Central memory CD8-positive, alpha-beta T cell (primary cell): Measurements from ENCODE around the gene OR5M8.

ENCODE experiments used
- ATAC-seq: fragments of 150-1000 bp; cut with Tn5 transposase; replicated peaks from 2 replicates; pipeline ENCODE4 v1.10.0; 2022; ENCODE audit warnings: mild to moderate bottlenecking, moderate FRiP score, moderate number of reproducible peaks; ENCODE audit not compliant: poor library complexity, severe bottlenecking; ENCODE audit errors: extremely low read depth
- DNase-seq, 2 donors: peaks; one replicate each; pipeline ENCODE4 v3.0.0; 2021; ENCODE audit warnings: low spot score in 2 of 2
- H3K27ac Mint-ChIP-seq: one replicate; pipeline ENCODE4 v1.8.0; 2022; ENCODE audit warnings: low read depth, mild to moderate bottlenecking, moderate library complexity, mixed read lengths
- H3K27me3 Mint-ChIP-seq: one replicate; pipeline ENCODE4 v1.8.0; 2022; ENCODE audit warnings: mixed read lengths
- H3K36me3 Mint-ChIP-seq: one replicate; pipeline ENCODE4 v1.8.0; 2022; ENCODE audit warnings: mild to moderate bottlenecking, moderate library complexity, mixed read lengths; ENCODE audit not compliant: insufficient read depth
- H3K4me1 Mint-ChIP-seq: one replicate; pipeline ENCODE4 v1.8.0; 2022; ENCODE audit warnings: mixed read lengths
- H3K4me3 Mint-ChIP-seq: one replicate; pipeline ENCODE4 v1.8.0; 2022; ENCODE audit warnings: mild to moderate bottlenecking, moderate library complexity, mixed read lengths
- H3K9me3 Mint-ChIP-seq: one replicate; pipeline ENCODE4 v1.8.0; 2022; ENCODE audit warnings: mixed read lengths

Gene OR5M8

DNA sequence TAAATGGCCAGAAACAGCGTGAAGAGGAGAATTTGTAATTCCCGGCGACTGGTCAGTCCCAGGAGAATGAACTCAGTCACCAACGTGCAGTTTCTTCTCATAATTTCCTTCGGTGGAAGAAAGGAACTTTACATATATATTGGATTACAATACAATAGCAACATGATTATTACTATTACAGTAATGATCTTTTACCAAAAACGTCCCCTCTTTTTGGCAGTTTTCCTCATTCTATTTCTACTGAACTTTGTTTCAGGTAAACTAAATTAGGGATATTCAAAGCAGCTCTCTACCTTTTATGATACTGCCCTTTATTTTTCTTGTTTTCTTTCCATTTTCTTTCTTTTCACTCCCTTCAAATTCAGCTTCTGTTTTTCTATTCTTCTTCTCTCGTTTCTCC is at the start of gene OR5M8:
Gene OR5M8 (minus strand): TSS at position 101 of the 400 bp plus-strand sequence. CDS start 0 bp downstream, at position 101.
- peaks cover 14% of the 10 kb centered on the region for H3K9me3 Mint-ChIP-seq
- H3K4me3 Mint-ChIP-seq = no peak within 1 kb of the TSS

DNA sequence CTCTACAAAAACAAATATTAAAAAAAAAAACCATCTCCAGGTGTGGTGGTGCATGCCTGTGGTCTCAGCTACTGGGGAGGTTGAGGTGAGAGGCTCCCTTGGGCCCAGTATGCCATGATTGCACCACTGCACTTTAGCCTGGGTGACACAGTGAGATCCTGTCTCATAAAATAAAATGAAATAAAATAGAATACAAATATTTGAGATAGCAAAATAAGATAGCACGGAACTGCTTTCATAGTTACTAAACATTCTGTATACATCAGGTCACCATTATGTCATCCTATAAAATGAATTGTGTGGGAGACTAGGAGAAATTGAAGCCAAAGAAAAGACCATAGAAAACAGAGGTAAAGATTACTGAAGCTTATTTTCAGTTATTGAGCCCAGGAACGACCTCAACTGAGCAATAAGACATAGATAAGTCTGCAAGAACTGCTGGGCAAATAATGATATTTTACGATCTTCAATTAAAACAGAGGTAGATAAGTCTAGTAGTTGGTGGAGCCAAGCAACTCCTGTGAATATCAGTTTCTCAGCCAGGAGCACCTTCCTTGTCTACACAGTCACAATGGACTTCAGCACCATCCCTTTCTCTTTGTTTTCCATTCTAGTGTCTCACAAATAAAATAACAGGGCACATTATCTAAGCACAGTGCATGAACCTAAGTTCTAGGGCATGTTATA is 42.0 kb upstream of the OR5M8 start:
- Mint-ChIP-seq H3K4me1 (no peaks in the 10 kb centered on the region), H3K27ac (no peak overlapping the region), H3K27me3 (no peaks in the 10 kb centered on the region), H3K36me3 (no peaks in the 10 kb centered on the region), H3K9me3 (peaks cover 16% of the 10 kb centered on the region), H3K4me3 (no peak overlapping the region)
- no peak for DNase-seq
- no peak for ATAC-seq

More for the DNA sequence above, at the start of gene OR5M8:
- no peak for DNase-seq
- Mint-ChIP-seq H3K4me1 (no peaks in the 10 kb centered on the region), H3K27ac (no peak within 1 kb of the TSS), H3K36me3 (peaks cover 2% of the 10 kb centered on the region), H3K27me3 (no peaks in the 10 kb centered on the region)
- ATAC-seq = no peak

DNA sequence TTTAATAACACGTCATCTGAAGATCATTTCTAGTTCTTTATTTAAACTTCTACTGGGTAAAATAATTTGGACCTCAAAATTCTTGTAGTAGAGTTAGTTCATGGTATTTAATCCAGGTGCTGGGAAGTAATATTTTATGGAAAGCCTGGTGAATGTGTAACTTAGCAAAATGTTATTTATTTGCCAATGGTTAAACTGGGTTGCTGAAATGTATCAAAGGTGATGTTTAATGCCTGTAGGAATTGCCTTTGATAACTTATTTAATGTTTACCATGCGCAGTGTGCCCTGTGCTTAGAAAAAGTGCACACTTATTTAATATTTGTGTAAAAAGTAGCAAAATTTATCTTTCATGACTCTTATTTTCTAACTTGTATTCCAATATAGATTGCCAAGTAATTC is 40.7 kb upstream of the OR5M8 start:
- Mint-ChIP-seq H3K27ac (no peak overlapping the region), H3K4me3 (no peak overlapping the region), H3K27me3 (no peaks in the 10 kb centered on the region), H3K9me3 (peaks cover 6% of the 10 kb centered on the region), H3K36me3 (no peaks in the 10 kb centered on the region), H3K4me1 (no peaks in the 10 kb centered on the region)
- DNase-seq (no peak), ATAC-seq (no peak)

GRCh38 chr11:56522008-56522407 is 30.8 kb upstream of the OR5M8 start:
- Mint-ChIP-seq H3K4me1 (no peaks in the 10 kb centered on the region), H3K9me3 (peaks cover 31% of the 10 kb centered on the region), H3K27me3 (no peaks in the 10 kb centered on the region), H3K36me3 (no peaks in the 10 kb centered on the region), H3K4me3 (no peak overlapping the region), H3K27ac (no peak overlapping the region)
- ATAC-seq (no peak), DNase-seq (no peak)

DNA sequence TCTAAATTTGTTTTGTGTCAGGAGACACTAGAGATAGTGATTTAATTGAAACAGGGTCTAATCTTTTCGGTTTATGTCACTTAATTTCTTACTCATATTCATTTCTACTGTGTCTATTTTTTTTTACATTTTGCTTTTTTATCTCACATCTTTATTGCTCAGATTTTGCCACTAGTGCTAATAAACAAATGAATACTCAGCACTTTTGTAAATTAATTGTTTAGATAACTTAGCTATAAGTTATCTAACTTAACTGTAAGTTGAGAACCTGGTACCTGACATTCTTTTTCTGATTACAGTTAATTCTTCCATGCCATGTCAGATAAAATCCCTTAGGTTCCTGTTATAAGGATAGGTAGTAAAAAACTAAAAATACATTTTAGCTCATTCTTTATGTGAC is 22.1 kb upstream of the OR5M8 start:
- peaks cover 35% of the 10 kb centered on the region for H3K9me3 Mint-ChIP-seq
- no peaks in the 10 kb centered on the region for H3K4me1 Mint-ChIP-seq

DNA sequence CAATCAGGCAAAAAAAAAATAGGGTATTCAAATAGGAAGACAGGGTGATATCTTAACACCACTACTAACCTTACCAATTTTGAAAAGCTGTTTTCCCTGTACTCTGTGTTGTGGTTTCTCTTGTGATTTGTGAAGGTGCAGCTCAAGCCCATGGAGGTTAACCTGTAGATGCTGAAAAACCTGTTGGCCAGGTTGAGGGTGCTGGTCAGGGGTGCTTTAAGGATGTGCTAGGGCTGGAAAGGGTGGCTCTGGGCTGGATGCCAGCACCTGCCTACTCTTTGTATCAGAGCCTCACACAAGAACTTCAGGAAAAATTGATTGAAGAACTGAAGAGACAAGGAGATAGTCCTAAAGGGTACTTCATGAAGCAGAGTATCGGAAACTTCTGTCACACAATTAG is 18.3 kb upstream of the OR5M8 start:
- ATAC-seq (no peak), DNase-seq (no peak)
- Mint-ChIP-seq H3K27me3 (no peaks in the 10 kb centered on the region), H3K4me3 (no peak overlapping the region), H3K4me1 (no peaks in the 10 kb centered on the region), H3K36me3 (no peaks in the 10 kb centered on the region), H3K9me3 (peaks cover 30% of the 10 kb centered on the region), H3K27ac (no peak overlapping the region)

More for the DNA sequence above, 22.1 kb upstream of the OR5M8 start:
- Mint-ChIP-seq H3K4me3 (no peak overlapping the region), H3K27me3 (no peaks in the 10 kb centered on the region), H3K36me3 (no peaks in the 10 kb centered on the region), H3K27ac (no peak overlapping the region)
- DNase-seq (no peak), ATAC-seq (no peak)

GRCh38 chr11:56497010-56497409 is 5.8 kb upstream of the OR5M8 start:
- peaks cover 20% of the 10 kb centered on the region for H3K9me3 Mint-ChIP-seq
- no peaks in the 10 kb centered on the region for H3K27me3 Mint-ChIP-seq
- H3K36me3 Mint-ChIP-seq = no peaks in the 10 kb centered on the region
- H3K4me1 Mint-ChIP-seq = no peaks in the 10 kb centered on the region
- ATAC-seq (no peak), DNase-seq (no peak)
- no peak overlapping the region for H3K27ac Mint-ChIP-seq
- no peak overlapping the region for H3K4me3 Mint-ChIP-seq

DNA sequence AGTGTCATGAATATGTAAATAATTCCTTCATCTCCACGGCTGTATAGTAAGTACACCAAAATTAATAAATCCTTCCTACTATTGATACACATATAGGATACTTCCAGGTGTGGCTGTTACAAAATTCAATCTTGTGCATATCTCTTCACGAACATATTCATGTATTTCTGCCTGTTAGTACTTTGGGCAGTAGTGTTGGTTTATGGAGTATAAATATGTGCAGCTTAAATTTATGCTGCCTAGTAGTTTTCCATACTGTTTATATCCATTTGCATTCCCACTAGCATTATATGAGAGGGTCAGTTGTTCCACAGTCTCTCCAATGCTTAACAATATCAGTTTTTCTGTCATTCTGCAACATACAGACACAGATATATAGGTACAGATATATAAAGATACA is 3.9 kb upstream of the OR5M8 start:
- Mint-ChIP-seq H3K27me3 (no peaks in the 10 kb centered on the region), H3K27ac (no peak overlapping the region), H3K36me3 (peaks cover 2% of the 10 kb centered on the region), H3K9me3 (peaks cover 19% of the 10 kb centered on the region), H3K4me3 (no peak overlapping the region), H3K4me1 (no peaks in the 10 kb centered on the region)
- no peak for ATAC-seq
- DNase-seq = no peak

- ATAC-seq = no peak
- H3K9me3 Mint-ChIP-seq = peaks cover 12% of the 10 kb centered on the region
- no peak overlapping the region for H3K4me3 Mint-ChIP-seq
- peaks cover 2% of the 10 kb centered on the region for H3K36me3 Mint-ChIP-seq
- H3K27ac Mint-ChIP-seq = no peak overlapping the region
- DNase-seq = no peak
- H3K4me1 Mint-ChIP-seq = no peaks in the 10 kb centered on the region
- no peaks in the 10 kb centered on the region for H3K27me3 Mint-ChIP-seq
These were observed 4.4 kb downstream of the OR5M8 start for GRCh38 chr11:56486801-56487200.

- peaks cover 18% of the 10 kb centered on the region for H3K9me3 Mint-ChIP-seq
- no peak overlapping the region for H3K4me3 Mint-ChIP-seq
- H3K27ac Mint-ChIP-seq = no peak overlapping the region
- DNase-seq (no peak), ATAC-seq (no peak)
- H3K4me1 Mint-ChIP-seq = no peaks in the 10 kb centered on the region
- H3K27me3 Mint-ChIP-seq = no peaks in the 10 kb centered on the region
- H3K36me3 Mint-ChIP-seq = no peaks in the 10 kb centered on the region
These were observed 16.4 kb downstream of the OR5M8 start for GRCh38 chr11:56474729-56475235.

GRCh38 chr11:56473252-56473651 is 17.9 kb downstream of the OR5M8 start, which contains the start of gene OR5M3:
Gene OR5M3, minus strand, starts transcription at chr11:56473352. Its CDS starts 2,855 bp downstream, at chr11:56470497.
- Mint-ChIP-seq H3K27ac (no peak within 1 kb of the TSS), H3K9me3 (peaks cover 11% of the 10 kb centered on the region), H3K27me3 (no peaks in the 10 kb centered on the region), H3K4me3 (no peak within 1 kb of the TSS), H3K4me1 (no peaks in the 10 kb centered on the region), H3K36me3 (no peaks in the 10 kb centered on the region)
- no peak for DNase-seq
- ATAC-seq = no peak

DNA sequence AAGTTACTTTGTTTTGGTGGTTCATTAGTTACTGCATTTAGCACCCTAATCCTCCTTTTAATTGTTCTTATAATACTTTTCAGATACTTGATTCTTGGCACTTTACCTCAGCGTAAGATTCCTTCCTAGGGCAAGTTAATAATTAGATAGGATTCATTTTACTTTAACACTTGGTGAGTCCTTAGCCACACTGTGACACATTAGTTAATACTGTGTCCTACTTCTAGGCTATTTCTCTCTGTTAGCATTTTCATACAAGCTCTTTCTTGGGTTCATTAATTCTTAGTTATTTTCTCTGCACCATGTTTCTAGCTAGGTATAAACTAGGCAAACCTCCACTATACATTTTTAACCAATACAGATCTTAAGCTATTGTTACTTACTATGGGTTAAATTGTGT is 34.1 kb downstream of the OR5M8 start:
- Mint-ChIP-seq H3K4me3 (no peak overlapping the region), H3K27me3 (no peaks in the 10 kb centered on the region), H3K27ac (no peak overlapping the region), H3K4me1 (no peaks in the 10 kb centered on the region), H3K36me3 (no peaks in the 10 kb centered on the region), H3K9me3 (peaks cover 5% of the 10 kb centered on the region)
- DNase-seq (no peak), ATAC-seq (no peak)

- ATAC-seq (no peak), DNase-seq (no peak)
- Mint-ChIP-seq H3K4me1 (no peaks in the 10 kb centered on the region), H3K27ac (no peak overlapping the region), H3K27me3 (no peaks in the 10 kb centered on the region), H3K9me3 (peaks cover 5% of the 10 kb centered on the region), H3K36me3 (no peaks in the 10 kb centered on the region), H3K4me3 (no peak overlapping the region)
These were observed 37.6 kb downstream of the OR5M8 start for GRCh38 chr11:56453521-56453920.
